Right renal pelvis (tissue), 4 donors: Measurements from ENCODE around the gene ATXN1. TPM values are rescaled to one million over a fixed set of nuclear protein-coding genes. Genes with fewer than 3 reads are reported as not detected.
"Not testable (repeated sequence)": the region's sequence is repeated elsewhere in the genome, so short reads cannot be mapped to it uniquely, and the experiment has no call there.

ENCODE experiments used
- DNase-seq, 4 donors: peaks; one replicate each; pipeline ENCODE4 v3.0.0-alpha.2; 2013; ENCODE audit warnings: low read depth in 4 of 4, low spot score in 3 of 4, missing footprints in 1 of 4
- polyA plus RNA-seq, 4 donors: library from polyadenylated mRNA; unstranded; fragments of 120-200 nt; gene quantifications; one replicate each; pipeline ENCODE4 v1.2.1, GENCODE V29; 2013; ENCODE audit not compliant: insufficient read length in 4 of 4

Gene ATXN1
- polyA plus RNA-seq, 4 donors = 17.2 to 22.0 (median 20.8) TPM

DNA sequence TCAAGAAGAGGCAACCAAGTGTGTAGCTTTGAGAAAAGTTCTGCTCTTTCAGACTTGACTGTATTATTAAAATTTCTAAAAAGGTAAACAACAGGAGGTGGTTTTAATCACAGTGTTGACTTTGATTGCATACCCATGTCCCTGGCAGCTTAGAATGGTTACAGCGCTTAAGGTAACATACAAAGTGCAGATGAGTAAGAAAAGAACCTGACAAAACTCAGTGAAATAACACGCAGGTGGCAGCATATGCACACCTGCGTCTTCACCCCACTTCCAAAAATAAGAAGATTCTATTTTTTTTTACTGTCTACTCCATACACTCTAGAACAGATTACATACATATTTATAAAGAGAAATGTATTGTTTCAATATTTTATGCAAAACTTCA is 289.4 kb downstream of the ATXN1 start:
- DNase-seq = no peak

GRCh38 chr6:16471222-16471909 is 289.9 kb downstream of the ATXN1 start:
- DNase-seq = peak; percentile 9 to 40 (median 25)

GRCh38 chr6:16470502-16471221 is 290.6 kb downstream of the ATXN1 start:
- DNase-seq = no peak

- no peak for DNase-seq
Observed at GRCh38 chr6:16468991-16469615, 292.2 kb downstream of the ATXN1 start.

DNA sequence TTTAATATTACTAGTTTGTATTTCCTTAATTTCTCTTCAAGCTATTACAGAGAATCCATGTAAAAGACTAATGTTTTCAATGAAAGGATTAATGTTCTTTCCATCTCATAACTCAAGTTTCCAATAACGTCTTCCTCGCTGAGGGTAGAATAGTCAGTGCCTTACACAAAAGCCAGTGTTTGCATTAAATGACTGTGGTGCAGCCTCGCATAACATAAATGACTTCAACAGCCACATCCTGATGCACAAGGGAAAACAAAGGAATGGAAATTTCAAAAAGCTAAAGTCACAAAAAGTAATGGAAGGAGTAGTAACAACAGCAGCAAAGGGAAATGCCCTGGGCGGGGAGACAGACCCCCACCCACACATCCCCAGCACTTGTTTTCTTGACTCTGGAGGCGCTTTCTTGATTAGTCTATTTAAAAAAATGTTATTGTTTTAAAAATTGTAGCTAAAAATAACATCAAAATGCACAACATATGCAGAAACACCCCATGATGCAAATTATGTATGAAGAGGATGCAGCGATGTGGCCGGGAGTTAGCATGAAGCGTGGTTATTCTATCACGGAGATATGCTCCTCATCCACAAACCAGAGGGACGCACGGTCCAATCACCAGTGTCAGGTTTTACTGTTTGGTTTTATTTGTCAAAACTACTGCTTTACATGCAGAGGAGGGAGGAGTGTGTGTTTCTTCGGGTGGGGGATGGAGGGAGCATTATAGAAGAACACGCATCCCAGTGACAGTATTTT is 294.3 kb downstream of the ATXN1 start:
- no peak for DNase-seq

GRCh38 chr6:16464045-16464444 is 297.2 kb downstream of the ATXN1 start:
- DNase-seq = no peak

- not testable (repeated sequence) for DNase-seq
Observed at GRCh38 chr6:16463246-16463645, 298.0 kb downstream of the ATXN1 start.

DNA sequence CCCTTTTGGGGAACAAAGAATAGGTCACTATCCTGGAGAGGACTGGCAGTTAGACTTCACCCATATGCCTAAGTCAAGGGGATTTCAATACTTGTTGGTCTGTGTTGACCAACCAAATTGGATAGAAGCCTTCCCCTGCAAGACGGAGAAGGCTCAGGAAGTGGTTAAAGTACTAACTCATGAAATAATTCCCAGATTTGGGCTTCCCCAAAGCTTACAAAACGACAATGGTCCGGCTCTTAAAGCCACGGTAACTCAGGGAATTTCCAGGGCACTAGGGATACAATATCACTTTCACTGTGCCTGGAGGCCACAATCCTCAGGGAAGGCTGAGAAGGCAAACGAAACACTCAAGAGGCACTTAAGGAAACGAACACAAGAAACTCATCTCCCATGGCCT is 299.8 kb downstream of the ATXN1 start:
- DNase-seq = no peak

- not testable (repeated sequence) for DNase-seq
Observed at GRCh38 chr6:16459472-16459871, 301.8 kb downstream of the ATXN1 start.

DNA sequence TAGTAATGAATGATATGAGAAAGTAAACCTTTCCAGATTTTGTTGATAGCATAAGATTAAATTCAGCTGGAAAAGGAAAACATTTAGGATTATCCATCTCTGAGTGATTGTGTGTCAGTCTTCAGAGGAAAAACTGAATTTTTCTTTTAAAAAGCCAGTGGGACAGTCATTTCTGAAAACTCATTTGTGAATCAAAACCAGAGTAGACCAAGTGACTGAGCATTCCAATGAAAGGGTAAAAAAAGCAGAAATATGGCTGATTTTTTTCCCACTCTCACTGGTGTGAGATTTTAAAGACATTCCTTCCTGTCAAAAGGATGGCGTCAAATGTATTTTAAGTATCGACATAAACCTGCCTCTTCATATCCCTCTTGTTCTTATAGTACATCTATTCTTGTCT is 308.9 kb downstream of the ATXN1 start:
- no peak for DNase-seq

DNA sequence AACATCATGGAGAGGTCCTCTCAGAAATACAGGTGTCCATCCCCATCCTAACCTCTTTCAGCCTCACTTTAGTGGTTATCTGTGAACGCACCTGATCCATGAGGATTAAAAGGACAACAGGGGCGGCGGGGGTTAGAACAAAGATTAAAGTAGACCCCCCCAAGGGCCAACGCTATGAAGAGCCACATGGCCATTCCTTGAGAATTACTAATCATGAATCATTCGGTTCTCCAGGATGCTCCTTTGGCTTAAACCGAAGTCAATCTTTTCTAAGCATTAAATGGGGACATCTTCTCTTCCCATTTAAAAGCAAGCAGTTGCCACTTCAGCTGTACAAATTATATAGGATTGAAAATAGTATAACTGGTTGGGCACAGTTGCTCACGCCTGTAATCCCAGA is 310.4 kb downstream of the ATXN1 start:
- DNase-seq = no peak

DNA sequence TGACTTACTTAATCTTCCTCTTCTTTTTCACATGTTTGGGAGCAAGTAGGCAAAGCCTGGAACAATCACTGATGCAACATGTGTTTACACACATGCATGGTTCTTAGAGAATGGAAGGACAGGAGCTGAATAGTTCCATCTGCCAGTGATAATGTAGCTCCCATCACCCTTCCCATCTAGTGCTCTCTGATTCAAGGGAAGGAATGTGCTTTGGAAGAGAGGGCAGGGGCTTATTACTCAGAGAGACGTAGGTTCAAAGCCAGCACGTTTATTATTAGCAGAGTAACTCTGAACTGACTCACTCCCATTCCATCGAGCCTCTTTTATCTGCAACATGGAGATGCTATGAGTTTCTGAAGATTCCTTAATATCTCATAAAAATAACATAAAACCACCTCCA is 311.0 kb downstream of the ATXN1 start:
- DNase-seq = no peak

- DNase-seq = no peak
Observed at GRCh38 chr6:16446273-16446672, 315.0 kb downstream of the ATXN1 start.

- DNase-seq = no peak
Observed at GRCh38 chr6:16442031-16442430, 319.2 kb downstream of the ATXN1 start.

DNA sequence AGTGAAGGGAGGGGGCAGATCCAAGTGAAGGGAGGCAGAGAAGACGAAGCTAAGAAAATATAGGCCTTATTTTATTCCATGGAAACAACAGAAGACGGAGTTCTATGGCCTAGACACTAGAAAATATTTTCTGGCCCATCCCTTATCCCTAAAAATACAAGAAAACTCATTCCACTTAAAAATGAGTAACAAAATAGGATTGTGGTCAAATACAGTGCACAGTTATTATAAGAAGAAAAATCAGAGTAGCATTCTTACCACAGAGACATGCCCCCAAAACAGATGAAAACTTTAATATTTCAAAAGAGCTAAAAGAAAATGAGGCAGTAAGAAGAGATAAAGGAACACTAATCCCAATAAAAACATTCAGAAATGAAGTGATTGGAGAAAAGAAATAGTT is 320.0 kb downstream of the ATXN1 start:
- DNase-seq = no peak

DNA sequence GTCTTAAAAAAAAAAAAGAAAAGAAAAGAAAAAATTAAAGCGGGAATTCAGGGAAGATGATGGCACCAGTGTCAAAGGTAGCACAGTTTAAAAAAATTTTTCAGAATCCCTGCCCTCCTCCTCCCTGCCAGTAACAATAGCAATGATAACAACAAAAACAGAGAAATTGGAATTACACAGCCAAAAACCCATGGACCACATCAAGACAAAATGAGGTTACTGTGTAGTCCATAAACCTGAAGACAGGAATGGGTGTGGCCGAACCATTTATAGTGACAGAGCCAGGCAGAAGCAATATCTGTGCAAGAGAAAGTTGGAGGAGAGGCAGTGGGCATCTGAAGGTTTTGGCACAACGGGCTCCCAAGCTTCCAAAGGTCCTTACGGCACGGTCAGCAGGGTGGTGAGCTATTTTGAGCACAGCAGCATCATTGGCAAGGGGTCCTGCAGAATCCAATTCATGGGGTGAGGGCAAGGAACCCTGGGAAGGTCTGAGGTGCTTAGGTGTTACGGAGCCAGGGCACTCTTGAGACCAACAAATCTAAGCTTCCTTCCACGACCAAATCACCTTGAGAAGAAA is 320.5 kb downstream of the ATXN1 start:
- no peak for DNase-seq

GRCh38 chr6:16438718-16439591 is 322.3 kb downstream of the ATXN1 start:
- DNase-seq = no peak

DNA sequence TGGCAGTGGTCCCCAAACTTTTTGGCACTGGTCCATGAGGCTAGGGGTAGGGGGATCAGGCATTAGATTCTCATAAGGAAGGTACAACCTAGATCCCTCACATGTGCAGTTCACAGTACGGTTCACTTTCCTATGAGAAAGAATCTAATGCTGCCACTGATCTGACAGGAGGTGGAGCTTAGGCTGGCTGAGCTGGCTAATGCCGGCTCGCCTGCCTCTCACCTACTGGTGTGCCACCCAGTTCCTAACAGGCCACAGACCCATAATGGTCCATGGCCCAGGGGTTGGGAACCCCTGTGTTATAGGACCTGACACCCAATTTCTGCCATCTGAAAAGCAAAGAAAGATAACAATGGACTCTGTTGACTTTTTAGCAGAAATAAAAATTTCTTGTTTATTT is 323.3 kb downstream of the ATXN1 start:
- no peak for DNase-seq

DNA sequence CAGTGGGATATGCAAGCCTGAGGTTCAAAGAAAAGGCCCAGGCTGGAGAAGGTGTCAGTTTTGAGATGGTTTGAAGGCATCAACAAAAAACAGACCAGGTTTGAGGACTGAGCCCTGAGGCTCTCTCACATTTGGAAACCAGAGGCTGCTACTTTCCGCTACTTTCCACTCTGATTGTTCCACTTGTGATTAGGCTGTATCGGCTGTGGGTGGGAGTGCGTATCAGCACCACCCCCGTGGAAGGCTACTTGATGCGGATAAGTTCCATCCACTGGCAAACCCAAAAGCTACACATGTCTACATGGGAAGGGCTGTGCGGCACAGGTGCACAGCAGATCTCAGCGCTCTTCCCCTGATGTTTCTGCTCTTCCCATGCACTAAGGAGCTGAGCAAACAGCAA is 324.2 kb downstream of the ATXN1 start:
- DNase-seq = no peak

DNA sequence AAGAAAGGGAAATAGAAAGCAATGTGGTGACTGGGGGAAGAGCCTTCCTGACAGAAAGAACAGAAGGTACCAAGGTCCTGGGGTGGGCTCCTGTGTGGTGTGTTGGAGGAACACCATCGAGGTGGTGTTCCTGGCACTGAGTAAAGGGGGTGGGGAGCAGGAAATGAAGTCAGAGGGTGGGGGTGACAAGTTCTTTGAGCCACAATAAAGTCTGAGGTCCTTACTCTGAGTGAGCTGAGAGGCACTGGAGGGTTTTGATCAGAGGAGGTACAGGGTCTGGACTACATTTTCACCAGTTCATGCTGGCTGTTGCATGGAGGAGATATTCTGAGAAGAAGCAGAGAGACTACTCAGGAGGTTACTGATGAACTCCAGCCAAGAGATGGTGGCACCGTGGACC is 324.7 kb downstream of the ATXN1 start:
- no peak for DNase-seq
